NCI-H345 treated with DMSO at 0.1 percent for 48 hours (cell line): Measurements from ENCODE around the gene UNK.
"Not testable (repeated sequence)": the region's sequence is repeated elsewhere in the genome, so short reads cannot be mapped to it uniquely, and the experiment has no call there.

Experiments
- DNase-seq: peaks from one replicate; lab custom pipeline; 2025; ENCODE audit not compliant: unreplicated experiment; lab: John Stamatoyannopoulos, UW

The UNK gene

GRCh38 chr17:75847614-75848522 is 63.3 kb downstream of the UNK start:
- DNase-seq: no peak

GRCh38 chr17:75848523-75849278 is 64.1 kb downstream of the UNK start:
- DNase-seq: peak; percentile 21

DNA sequence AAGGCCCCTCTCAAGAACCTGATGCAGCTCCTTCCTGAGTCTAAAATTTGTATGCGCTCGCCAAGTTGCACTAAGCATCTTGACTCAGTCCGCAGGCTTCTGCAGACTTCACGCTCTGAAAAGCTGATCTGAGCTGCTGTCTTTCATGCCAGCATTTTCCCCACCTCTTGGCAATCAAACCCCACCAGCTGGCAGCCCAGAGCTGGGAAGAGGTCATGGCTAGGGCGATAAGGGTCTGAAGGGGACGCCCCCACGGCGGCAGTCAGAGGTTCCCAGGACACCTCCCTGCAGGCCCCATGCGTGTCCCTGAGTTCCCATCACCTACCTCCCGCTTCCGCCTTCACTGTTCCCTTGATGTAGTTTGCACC is 64.7 kb downstream of the UNK start:
- DNase-seq: no peak

DNA sequence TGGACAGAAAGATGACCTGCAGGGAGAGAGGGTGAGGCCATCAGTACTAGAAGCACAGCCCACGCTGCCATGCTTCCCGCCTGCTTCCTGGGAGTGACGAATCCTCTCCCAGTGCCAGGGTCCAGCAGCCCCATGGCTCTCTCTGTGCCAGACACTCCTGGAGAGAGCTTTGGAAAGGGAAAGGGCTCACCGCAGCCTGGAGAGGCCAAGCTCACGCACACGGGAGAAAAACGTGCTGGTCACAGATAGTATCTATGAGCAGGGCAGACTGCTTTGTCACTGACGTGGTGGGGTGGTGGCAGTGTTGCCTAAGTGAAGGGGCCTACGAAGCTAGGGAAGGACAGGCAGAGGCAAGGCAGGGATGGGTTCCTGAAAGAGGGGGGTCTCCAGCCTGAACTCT is 65.1 kb downstream of the UNK start:
- no peak for DNase-seq

DNA sequence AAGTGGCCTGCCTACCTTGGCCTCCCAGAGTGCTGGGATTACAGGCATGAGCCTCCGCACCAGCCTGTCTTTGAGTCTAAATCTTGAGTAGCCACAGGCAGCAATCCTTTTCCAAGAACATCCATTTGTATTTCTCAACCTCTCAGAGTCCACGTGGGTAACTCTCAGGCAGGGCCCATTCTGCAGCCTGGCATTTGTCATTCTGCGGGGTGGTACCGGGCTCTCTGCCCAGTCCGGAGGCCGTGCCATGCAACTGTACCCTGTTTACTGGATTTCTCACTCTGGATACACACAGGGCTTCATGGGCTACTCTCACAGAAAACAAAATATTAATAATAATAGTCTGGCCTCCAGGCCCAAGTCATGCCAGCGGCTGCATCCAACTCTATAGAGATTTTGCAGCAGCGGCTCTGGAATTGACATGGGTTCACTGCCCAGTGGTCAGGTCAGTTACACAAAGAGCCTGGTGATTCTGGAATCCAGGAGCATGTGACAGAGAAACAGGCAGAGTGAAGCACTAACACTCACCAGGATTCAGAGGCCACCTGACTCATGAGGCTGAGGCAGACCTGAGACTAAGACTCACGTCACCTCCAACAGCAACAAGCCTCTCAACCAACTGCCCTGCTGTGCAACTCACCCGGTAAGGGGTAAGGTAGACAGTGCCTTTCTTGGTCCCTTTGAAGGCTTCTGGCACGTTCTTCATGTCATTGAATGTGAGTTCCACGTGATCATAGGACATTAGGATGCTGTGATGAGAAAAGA is 66.5 kb downstream of the UNK start:
- no peak for DNase-seq

GRCh38 chr17:75851693-75851991 is 67.0 kb downstream of the UNK start:
- not testable (repeated sequence) for DNase-seq

DNA sequence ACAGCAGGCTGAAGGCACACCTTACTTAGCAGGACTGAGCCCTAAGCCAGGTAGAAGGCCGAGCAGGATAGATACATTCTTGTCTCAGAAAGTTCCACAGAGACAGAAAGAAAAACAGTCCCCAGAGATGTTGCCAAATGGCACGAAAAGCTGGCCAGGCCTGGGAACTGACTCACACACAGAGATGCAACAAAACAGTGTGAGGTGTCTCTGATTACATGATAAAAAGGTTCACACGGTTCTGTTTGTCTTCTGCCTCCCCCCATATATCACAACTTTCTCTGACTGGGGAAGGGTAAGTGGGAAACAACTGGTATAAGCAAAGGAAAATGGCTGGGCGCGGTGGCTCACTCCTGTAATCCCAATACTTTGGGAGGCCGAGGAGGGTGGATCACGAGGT is 68.8 kb downstream of the UNK start:
- no peak for DNase-seq

DNA sequence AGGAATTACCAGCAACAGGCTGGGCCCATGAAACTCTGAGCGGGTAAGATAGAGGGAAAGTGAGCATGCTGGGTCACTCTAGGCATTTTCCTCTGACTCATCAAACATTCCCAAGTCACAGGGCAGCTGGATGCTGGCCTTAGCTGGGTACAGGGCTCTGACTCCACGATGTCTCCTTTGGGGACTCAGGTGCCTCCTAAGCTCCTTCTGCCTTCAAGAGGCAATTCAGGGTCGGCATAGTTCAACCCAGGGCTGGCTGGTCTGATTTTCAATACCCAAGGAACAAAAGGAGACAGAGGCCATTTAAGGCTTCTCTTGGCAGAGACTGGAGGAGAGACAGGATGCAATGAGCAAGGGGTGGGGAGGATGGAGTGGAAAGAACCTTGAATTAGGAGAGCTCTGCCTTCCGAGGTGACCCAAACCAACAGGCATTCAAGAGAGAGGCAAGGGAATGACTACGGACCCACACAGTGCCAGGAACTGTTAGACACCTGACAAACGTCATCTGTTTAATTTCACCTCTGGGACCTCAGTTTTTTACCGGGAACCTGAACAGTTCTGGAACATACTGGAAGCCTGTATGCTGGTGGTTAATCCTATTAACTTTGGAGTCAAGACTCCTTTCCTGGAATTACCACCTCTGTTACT is 69.6 kb downstream of the UNK start:
- DNase-seq: no peak

- no peak for DNase-seq
Observed at GRCh38 chr17:75854881-75855309, 70.3 kb downstream of the UNK start.

- peak; percentile 100 for DNase-seq
Observed at GRCh38 chr17:75855310-75856061, 70.9 kb downstream of the UNK start, which contains the start of gene WBP2. Gene WBP2 (minus strand): TSS chr17:75855335. CDS start chr17:75855297, 38 bp downstream.

DNA sequence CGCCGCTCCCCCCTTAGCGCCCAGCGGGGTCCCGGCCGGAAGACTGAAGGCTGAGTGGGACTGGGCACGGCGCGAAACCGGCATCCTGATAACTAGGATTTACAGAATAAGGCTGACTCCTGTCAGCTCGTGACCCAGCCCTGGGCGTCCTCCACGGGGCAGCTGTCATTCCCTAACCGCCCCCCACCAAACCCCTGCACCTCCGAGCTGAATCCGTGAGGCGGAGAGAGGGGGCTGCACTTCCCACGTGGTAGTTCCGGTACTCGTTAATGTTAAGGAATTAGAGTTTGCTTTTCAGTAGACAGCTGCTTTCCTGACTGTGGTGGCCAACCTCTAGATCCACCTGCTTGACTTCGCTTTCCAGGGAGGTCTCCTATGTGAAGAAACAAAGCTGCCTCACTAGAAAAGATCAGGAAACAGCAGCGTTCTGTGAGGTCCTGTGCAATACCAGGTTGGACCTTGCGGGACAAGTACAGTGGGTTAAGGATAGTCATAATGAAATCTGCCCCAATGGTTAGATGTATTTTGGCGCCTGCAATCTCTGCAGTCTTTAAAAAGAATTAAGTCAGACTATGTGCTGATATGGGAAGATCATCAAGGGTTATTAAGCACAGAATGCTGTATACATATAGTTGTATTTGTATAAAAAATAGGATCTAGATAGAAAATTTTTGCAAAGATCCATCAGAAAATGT is 71.6 kb downstream of the UNK start:
- no peak for DNase-seq

DNA sequence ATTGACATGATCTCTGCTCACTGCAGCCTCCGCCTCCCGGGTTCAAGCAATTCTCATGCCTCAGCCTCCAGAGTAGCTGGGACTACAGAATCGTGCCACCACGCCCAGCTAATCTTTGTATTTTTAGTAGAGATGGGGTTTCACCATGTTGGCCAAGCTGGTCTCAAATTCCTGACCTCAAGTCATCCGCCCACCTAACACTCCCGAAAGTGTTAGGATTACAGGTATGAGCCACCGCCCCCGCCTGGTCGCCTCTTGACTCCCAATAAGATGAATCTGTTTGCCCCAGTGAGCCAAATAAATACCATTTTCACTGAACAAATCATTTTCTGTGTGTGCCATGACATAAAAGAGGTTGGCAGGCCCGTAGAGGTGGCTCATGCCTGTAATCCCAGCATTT is 74.8 kb downstream of the UNK start:
- not testable (repeated sequence) for DNase-seq

DNA sequence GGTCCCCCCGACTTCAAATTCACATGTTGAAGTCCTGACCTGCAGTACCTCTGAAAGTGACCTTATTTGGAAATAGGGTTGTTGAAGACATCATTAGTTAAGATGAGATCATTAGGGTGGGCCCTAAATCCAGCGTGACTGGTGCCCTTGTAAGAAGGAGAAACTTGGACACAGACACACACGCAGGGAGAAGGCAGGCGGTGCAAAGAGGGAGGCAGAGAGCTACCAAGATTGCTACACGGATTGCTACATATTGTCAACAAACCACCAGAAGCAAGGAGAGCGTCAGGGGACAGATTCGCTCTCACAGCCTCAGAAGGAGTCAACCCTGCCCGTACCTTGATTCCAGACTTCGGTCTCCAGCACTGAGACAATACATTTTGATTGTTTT is 77.3 kb downstream of the UNK start:
- no peak for DNase-seq

DNA sequence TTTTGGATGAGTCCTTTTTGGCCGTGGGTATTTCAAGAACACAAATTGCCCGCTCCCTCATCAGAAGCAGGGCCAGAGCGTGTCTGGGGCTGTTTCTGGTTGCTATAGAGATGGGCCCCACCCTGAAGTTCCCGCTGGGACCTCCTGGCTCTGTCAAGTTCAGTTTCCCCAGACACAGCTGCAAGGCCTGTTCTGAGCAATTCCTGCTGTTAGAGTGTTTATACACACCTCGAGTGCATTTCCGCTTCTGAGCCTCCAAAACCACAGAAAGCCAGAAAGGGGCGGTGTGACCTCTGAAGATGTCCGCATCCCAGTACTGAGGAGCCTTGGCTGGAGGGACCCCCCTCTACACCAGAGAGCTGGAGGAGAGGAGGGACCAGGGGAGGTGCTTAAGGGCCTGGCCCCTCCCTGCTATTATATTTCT is 79.9 kb downstream of the UNK start:
- DNase-seq: peak; percentile 25

DNA sequence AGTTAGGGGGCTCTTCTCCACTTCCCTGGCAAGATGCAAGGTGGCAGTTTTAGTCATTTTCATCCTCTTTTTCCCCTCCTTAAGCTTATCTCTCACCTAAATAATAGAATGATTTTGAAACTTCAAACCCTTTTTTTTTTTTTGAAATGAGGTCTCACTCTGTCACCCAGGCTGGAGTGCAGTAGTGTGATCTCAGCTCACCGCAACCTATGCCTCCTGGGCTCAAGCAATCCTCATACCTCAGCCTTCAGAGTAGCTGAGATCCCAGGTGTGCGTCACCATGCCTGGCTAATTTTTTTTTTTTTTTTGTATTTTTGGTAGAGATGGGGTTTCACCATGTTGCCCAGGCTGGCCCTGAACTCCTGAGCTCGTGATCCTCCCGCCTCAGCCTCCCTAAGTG is 80.3 kb downstream of the UNK start:
- DNase-seq: not testable (repeated sequence)

- DNase-seq: not testable (repeated sequence)
Observed at GRCh38 chr17:75865404-75866188, 81.0 kb downstream of the UNK start.

GRCh38 chr17:75868730-75869281 is 84.2 kb downstream of the UNK start:
- DNase-seq: not testable (repeated sequence)

- no peak for DNase-seq
Observed at GRCh38 chr17:75869282-75870141, 84.9 kb downstream of the UNK start.
